ELF-1 (cell line): ENCODE measurements around the gene STS.

Source experiments
- DNase-seq: peaks from one replicate; pipeline ENCODE4 v3.0.0-alpha.2; 2016; ENCODE audit warnings: low read depth, low spot score

Gene STS

GRCh38 chrX:7139202-7140081 is 8.1 kb upstream of the STS start:
- DNase-seq: no peak

DNA sequence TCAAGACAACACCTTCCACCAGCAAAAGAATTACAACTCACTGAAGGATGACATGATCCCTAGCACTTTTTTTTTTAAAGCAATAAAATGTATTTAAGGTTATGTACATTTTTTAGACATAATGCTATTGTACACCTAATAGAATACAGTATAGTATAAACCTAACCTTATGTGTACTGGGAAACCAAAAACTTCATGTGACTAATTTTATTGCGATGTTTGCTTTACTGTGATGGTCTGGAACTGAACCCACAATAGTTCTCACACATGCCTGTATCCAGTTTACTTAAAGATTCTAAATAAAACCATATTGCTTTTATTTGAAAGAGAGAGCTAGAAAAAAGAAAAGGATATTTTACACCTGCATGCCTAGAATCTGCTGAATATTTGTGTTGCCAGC is 4.4 kb upstream of the STS start:
- DNase-seq: no peak

DNA sequence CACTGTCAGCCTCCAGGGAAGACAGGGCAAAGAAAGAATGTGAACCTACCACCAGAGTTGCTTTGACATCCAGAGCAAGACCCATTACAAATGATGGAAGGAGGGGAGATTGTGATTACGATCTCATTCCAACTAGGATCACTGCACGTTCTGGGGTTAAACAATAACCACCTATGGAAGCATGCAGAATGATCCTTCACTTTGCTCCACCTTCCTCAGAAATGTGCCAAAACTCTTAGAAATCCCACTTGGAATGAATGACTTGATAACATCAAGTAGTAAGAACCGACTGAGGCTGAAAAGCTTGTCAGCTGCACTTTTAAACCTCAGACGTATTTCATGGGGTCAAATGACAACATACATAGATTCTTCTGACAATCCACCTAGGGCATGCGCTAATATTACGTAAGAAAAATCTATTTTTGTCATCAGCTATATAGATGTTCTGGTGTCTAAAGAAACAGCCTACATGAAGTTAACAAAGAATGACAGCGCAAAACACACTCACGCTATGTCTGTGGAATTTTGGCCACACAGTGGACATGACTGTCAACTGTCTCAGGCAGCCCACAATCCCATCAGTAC is 3.5 kb upstream of the STS start:
- no peak for DNase-seq

GRCh38 chrX:7145454-7145853 is 2.1 kb upstream of the STS start:
- no peak for DNase-seq

GRCh38 chrX:7146020-7146702 is 1.4 kb upstream of the STS start:
- no peak for DNase-seq

DNA sequence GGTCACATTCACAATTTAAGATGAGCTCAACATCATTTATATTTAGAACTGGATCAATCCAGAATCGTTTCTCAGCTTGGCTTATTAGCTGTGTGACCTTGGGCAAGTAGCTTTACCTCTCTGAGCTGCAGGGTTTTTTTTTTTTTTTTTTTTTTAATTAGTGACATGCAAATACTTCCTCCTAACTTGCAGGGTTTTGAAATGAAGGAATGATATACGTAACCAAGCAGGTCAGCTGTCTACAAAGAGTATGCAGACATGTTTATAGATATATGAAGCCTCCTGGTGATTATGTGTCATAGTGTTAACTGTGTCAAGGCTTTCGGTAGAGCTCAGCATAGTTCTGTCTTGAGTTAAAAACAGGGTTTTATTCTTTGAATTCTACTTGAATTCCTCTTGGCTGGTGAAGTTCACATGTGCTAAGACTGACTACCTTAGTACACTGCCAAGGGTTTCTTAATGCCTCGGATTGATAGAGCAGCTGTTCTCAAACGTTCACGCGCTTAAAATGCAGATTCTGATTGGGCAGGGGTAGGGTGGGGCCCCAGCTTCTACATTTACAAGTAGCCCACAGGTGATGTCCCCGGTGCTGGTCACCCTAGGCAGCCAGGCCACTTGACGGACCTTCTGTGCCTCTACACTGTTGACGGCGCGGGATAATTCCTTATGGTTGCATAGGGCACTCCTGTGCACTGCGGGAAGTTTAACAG is 654 bp upstream of the STS start:
- DNase-seq: no peak

DNA sequence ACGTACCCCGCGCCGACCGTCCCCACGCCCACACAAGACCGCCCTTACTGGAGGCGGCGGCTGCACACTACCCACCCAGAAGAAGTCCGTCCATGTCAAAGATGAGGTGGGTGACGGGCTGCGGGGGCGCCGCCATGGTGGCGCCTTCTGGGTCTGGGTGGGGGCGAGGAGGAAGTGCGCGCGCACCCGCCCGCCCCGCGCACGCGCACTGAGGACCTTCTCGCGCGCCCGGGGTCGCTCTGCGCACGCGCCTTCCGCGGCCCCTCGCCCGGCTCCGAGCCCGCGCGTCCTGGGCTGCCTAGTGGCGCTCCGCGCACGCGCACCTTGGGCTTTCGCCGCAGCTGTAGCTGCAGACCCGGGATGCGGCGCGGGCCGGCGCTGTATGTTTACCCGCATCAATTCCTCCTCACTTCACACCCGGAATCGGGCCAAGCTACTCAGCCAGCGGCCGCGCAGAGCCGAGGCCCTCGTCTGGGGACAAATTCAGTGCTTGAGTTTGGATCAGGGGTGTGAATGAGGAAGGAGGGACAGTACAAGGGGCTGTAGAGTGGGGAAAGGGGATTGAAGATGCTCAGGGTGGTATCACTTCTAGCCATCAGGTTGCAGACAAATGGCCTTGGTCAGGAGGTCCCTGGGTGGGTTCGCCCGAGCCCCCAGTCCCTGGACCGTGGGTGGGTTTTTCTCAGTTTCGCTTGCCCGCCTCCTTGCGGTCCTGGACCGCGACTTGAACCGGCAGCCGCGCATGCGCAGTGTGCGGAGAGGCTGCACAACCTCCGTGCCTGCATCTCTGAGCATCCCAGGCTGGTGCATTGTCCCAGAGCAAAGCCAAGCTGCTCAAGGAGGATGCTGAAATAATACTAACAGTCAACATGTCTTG is 704 bp downstream of the STS start, which contains the start of gene PUDP:
Gene PUDP, minus strand, starts transcription at position 176 of the 877 bp plus-strand sequence. Its CDS starts 40 bp downstream, at position 136.
- DNase-seq: peak; percentile 94

GRCh38 chrX:7149411-7149810 is 1.9 kb downstream of the STS start:
- no peak for DNase-seq

DNA sequence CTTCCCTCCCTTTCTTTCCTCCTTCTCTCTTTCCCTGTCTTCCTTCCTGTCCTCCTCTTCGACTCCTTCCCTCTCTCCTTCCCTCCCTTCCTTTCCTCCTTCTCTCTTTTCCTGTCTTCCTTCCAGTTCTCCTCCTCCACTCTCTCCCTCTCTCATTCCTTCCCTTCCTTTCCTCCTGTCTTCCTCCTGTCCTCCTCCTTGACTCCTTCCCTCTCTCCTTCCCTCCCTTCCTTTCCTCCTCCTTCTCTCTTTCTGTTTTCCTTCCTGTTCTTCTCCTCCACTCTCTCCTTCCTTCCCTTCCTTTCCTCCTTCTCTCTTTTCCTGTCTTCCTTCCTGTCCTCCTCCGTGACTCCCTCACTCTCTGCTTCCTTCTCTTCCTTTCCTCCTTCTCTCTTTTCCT is 5.7 kb downstream of the STS start:
- no peak for DNase-seq

GRCh38 chrX:7154041-7154597 is 6.6 kb downstream of the STS start:
- DNase-seq: no peak

DNA sequence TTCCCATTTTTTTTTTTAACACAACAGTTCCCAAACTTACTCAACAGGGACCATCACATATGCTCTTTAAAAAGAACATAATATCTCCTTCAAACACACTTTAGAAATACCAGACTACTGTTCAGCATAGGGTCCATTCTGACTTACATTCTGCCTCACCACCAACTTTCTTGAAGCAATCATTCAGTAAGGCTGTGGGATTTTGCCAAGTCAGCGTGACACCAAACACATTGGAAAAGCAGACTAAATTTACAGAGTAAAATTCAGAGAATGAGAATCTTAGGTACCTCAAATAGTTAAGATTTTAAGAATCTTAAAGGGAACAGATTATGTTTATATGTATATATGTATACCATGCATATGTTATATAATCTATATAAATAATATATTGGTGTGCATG is 7.7 kb downstream of the STS start:
- DNase-seq: no peak

DNA sequence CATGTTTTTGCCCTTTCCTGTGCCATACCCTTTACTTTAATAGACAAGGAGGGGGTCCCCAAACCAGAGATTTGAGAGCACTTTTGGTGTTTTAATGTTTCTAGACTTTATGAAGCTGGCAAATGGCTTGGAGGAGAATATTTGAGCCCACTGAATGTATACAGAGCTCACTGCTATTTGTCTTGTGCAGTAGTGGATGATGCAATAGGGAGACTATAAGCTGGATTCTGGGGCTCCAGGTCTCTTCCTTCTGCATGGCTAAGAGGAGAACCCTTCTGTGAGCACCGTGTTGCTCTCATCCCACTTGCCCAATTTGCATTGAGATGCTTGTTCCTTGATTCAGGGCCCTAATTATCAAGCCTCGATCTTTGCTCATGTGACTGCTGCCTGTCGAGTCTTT is 9.4 kb downstream of the STS start:
- DNase-seq: no peak

DNA sequence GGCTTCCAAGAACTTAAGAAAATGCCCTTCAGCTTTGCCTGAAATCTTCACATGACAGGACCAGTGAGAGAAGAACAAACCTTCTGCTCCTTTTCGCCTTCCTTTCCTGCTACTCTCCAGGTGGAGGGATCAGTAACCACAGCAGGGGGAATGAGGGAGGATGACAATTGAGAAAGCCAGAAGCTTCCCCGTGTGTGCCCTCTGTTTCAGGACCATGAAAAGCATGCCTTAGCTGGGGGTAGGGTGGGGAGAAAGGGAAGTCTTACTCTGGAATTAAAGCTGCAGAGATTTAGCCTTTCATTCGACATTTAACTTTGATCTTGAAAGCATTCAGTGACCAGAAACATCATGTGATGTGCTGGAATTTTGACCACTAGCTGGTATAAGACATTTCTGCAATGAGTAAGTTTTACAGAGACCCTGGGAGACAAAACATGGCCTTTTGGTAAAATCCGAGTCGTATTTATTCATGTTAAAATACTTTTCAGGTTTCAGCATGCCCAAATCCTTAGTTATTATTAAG is 11.0 kb downstream of the STS start:
- DNase-seq: peak; percentile 29

- DNase-seq: no peak
Observed at GRCh38 chrX:7159149-7159861, 11.8 kb downstream of the STS start.

- no peak for DNase-seq
Observed at GRCh38 chrX:7163146-7163677, 15.7 kb downstream of the STS start.

DNA sequence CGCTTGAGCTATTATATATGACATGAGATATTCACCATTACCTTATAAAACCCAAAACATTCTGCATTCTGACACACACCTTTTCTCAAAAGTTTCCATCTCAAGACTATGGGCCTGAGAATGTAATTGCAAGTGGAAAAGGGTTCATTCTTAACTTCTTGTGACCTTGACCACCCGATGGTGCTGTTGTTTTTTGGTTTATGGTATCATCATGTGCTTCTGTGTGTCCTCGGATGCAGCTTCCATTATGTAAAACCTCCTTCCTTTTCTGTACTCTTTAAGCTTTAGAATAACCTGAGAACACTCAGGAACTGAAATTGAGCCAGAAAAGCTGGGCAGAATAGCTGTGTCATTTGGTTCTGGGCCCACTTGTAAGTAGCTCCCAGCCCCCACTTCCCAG is 16.7 kb downstream of the STS start:
- no peak for DNase-seq

- no peak for DNase-seq
Observed at GRCh38 chrX:7168371-7168770, 20.9 kb downstream of the STS start.

GRCh38 chrX:7169627-7170026 is 22.1 kb downstream of the STS start:
- DNase-seq: no peak

- DNase-seq: peak; percentile 69
Observed at GRCh38 chrX:7170898-7171297, 23.4 kb downstream of the STS start.
